HG03457 (cell line): ENCODE results near the gene TFCP2L1.

ENCODE experiments used
- ATAC-seq: cut with Tn5 transposase; IDR thresholded peaks from one replicate; pipeline ENCODE4 v1.9.1; 2021; ENCODE audit warnings: moderate number of reproducible peaks; ENCODE audit not compliant: unreplicated experiment

The TFCP2L1 gene

DNA sequence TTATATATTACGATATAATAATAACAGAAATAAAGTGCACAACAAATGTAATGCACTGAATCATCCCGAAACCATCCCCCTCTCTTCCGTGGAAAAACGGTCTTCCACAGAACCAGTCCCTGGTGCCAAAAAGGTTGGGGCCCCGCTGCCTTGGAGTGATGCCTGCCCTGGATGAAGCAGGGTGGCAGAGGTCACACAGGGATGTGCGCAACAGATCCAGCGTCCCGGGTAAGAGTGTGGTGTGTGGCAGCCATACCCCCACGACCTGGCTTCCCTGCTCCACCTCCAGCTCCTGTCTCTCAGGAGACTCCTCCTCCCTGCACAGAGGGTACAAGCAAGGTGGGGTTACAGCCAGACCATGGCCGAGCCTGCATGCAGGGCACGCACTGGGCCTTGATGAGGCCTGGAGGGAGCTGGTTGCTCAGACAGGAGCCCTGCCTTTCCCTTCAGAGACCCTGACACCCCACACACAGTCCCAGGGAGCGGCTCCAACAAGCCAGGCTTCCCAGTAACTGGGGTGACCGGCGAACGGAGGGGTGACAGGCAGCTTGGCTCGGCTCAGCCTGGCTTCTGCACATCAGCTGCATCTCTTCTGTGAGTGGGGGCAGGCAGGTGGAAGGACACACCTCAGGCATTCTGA, 41.1 kb downstream of the TFCP2L1 start:
- ATAC-seq: no peak

DNA sequence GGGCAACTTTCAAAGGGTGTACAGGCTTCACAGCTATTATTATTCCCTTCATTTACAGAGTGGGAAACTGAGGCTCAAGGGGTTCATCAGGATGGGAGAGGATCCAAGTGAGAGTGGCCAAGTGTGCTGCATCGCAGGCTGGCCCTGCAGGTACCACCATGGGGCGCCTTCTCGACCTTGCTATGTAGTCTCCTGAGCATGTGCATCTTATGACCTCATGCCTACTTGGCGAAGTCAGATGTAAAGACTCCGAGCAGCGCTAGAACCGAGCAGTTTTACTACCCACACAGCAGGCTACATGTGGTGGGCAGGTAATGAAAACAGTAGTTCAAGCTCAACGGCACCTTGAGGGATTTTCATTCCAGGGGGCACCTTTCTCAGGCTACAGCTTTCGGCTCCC, 42.0 kb downstream of the TFCP2L1 start:
- ATAC-seq: no peak

DNA sequence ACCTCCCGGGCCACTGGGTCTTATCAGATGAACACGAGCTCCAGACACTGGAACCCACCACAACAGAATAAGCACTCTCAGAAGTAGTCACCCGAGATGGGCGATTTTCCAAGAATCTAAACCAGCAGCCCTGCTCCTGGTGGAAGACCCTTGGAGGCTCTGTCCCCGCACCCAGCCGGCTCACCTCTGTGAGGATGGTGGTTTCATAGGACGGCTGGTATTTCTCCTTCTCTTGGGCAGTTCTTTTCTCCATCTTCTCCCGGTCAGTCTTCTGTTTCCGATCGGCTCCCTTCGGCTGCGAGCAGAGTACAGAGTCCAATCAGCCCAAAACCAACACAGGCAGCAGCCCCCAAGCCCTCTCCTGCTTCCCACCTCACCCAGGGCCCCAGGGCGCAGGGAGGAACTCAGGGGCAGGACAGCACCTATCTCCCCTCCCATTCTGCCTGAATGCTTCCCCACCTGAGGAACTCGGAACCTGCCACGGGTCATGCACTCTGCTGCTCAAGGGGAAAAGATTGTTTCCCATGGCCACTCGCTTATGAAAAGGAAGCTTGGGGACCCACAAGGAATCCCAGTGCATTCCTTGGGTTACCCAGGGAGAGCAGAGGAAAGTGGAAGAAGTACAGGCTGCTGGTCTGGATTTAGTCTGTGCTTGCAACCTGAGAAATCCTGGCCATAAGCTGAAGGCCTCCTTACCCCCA, 42.7 kb downstream of the TFCP2L1 start:
- no peak for ATAC-seq

DNA sequence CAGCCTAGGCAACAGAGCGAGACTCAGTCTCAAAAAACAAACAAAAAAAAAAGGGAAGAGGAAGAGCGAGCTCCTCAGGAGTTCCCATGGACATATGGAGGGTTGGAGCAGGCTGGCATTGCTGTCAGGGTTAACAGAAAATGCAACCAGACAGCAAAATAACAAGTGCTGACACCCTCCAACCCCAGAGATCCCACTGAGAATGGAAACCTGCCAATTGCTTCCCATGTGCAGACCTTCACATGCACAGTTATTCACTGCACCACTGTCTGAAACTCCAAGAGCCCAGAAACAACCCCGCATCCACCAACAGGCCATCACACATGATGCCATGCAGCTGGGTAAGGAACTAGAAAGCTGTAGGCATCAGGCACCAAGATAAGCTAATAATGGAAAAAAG, 43.5 kb downstream of the TFCP2L1 start:
- no peak for ATAC-seq

DNA sequence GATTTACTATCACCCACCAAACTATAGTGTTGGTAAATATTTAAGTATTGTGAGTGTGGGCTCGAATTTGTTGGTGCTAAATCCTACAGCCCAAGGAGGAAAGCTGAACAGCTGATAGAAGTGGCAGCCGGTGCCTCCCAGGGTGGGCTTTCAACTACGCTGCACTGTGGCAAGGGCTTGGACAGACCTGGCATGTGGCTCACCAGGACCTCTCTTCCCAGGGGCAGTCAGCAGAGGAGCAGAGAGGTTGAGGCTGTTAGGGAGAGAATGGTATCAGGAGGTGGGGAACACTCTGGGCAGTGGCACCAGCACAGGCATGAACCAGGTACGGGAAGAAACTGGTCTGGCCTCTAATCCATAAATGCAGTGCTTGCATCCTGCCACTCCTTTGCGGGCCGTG, 44.6 kb downstream of the TFCP2L1 start:
- no peak for ATAC-seq

DNA sequence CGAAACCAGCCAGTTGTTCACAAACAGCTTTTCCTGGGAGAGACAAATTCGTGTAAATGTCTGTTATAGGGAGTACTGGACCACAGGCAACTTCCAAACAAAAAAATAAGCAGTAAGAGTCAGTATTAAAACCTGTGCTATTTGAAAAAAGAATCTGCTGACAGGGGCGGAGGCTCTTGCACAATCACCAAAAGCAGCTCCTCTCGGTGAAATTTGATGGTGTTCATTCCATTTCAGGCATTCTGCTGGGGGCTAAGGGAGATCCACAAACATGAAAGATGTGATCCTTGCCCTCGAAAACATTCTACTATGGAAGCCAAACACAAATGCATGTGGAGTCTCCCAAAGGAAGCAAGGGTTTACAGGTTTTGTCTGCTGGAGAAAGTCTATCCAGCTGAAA, 45.0 kb downstream of the TFCP2L1 start:
- ATAC-seq: no peak

DNA sequence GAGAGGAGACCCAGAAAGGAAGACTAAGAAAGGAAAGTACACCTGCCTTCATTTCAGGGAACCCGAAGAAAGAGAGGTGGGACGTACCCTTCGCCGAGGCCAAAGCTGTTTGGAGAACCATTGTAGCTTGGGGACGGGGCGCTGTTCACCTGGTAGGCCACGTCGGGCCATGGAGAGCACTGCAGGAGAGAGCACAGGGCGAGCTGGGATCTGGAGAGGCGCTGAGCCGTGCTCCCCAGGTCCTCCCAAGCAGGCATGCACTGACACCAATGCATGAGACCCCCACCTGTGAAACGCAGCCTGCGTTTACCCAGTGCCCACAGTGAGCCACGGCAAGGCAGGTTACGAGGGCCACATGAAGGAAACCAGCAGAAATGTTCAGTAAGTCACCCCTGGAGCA, 45.5 kb downstream of the TFCP2L1 start:
- ATAC-seq: no peak

DNA sequence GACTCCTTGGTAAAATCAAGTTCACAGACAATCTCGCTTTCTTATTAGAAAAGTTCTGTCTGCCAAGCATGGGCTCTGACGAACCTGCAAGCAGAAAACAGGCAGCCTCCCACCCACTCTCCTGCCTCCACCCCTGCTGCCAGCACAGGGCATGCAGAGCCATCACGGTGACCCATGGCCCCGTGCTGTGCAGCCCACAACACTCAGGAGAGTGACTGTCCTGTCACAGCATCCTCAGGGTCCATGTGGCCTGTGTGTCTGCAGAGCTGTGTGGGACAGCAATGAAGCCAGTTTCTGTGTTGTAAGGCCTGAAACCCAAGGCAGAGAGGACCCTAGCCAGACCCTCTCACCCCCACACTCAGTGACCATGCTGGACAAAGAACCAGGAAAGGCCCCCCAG, 46.2 kb downstream of the TFCP2L1 start:
- no peak for ATAC-seq

DNA sequence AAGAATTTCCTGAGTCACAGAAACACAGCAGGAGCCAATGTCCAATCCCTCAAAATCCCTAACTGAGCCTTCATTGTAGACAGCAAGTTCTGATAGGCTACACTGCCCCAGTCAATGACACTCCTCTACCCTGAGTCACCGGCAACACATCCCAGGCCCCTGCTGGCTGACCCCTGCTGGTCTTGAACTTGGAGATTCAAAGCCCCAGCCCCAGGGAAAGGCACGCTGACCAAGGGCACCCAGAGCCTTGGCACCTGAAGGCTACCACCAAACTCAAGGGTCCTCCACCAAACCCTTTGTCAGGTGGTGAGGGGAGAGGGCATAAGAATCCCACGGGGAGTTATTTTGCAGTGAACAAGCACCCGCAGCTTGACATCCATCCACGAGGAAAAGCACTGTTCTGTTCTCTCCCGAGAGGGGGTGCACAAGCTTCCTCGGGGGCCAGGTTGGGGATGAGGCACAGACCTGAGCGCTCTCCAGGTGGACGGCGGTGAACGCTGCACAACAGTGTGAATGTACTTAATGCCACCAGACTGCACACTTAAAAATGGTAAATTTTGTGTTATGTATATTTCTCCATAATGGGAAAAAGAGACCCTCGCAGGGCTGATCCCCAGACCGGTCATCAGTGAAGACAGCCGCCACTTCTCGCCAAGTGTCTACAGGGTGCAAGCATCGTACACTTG, 46.9 kb downstream of the TFCP2L1 start:
- ATAC-seq: no peak

DNA sequence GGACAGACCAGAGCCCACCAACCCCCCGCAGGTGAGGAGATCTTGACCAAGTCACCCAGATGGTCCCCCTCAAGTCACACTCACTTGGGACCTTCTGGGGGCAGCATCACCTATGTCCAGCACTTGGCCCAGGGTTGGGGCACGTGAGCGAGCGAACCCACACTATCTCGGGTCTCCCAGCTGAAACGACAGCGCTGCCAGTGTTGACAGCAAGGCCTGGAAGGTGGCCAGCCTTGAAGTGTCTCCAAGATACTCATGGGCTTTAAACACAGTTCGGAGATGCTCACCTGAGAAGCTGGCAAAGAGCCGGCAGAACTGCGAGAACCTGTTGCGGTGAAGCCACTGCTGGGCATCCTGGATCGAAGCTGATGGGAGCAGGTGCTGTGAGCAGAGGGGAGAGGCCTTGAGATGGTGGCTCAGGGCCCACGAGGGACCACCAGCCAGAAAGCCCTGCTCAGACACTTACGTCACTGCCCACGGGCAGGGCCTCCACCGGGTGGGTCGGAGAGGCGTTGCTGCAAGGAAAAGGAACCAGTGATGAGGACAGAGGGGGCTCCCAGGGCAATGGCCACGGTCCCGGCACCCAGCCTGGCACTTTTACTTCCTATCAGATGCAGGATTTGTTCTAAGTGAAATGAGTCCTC, 47.5 kb downstream of the TFCP2L1 start:
- ATAC-seq: no peak

DNA sequence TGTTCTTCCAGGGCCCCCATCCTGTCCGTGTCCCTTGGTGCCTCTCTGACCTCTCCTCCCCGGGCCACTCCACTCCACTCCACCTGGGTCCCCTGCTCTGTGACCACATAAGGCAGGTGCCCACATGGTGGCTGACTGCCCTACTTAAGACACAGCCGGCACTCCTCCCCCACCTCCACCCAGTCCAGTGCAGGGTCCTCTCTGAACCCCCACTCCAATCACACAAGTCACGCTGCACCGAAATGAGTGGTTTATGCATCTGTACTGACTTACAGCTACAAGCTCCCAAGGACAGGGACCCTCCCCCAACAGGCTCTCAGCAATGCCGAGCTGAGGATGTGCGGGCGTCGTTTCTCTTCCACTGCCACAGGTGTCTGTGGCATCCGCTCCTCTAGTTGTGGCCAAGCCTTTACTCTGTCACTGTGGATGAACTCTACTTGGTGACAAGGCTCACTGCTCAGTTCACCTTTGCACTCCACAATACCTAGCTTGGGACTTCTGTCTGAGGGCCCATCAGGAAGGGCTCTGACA, 48.3 kb downstream of the TFCP2L1 start:
- no peak for ATAC-seq

DNA sequence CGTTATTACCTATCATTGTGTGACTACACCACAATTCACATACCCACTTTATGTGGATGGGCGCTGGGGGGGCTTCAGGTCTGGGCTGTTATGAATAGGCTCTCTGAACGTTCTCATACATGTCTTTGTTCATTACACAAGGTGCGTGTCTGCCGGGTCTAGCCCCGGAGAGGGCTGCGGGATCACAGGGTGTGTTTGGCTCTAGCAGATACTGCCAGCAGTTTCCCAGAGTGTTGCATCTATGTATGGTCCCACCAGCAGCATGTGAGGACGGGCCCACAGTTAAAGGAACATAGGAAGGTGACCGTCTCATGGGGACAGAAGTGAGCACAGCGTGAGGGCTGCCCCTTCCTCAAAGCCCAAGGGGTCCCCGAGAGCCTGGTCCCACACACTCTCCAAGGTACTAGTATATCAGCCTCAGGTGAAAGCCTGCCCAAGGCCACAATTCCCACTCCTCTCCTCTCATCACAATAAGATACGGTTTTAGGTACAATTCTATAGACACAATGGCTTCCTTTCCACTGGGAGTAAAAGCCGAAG, 48.8 kb downstream of the TFCP2L1 start:
- ATAC-seq: no peak

DNA sequence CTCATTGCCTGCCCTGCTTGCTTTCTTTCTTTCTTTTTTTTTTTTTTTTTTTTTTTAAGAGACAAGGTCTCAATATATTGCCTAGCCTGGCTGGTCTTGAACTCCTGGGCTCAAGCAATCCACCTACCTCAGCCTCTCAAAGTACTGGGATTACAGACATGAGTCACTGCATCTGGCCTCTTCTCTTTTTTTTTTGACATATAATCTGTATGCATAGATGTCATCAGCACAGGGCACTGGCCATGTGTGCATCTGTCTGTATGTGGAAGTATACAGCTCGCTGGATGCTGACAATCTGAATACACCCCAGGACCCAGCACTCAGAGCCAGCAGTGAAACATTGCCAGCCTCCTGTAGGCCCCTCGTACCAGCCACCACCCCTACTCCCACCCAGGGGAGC, 49.5 kb downstream of the TFCP2L1 start:
- ATAC-seq: no peak

DNA sequence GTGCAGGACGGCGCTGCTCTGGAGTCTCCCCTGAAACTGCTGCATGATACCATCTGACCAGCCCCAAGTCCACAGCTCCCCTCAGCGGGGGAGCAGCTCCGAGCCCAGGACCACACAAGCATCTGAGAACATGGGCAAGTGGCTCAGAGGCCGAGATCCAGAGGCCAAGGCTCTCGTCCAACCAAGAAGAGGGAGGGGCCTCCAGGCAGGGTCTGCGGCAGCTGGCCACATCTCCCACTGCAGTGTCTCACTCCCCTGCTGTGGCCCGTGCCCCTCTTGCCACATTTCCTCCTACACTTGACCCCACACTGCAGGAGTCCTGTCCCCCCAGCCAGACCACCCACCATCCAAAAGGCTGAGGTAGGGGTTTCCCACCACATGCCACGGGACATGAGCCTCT, 50.2 kb downstream of the TFCP2L1 start:
- no peak for ATAC-seq

DNA sequence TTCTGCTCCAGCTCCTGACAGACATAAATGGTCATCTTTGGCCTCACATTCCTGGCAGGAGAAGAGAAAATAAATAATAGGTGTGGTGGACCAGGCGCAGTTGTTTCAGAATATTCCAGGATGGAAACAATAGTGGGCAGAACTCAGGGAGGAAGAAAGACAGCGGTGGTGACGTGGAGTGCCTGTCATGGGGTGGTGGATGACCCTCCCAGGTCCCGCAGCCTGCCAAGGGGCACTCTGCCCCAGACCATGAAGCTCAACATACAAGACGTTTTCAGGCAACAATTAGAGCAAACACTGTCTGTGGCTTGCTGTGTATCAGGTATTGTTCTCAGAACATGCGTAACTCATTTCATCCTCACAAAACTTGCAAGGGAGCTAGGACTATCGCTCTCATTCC, 50.9 kb downstream of the TFCP2L1 start:
- no peak for ATAC-seq

DNA sequence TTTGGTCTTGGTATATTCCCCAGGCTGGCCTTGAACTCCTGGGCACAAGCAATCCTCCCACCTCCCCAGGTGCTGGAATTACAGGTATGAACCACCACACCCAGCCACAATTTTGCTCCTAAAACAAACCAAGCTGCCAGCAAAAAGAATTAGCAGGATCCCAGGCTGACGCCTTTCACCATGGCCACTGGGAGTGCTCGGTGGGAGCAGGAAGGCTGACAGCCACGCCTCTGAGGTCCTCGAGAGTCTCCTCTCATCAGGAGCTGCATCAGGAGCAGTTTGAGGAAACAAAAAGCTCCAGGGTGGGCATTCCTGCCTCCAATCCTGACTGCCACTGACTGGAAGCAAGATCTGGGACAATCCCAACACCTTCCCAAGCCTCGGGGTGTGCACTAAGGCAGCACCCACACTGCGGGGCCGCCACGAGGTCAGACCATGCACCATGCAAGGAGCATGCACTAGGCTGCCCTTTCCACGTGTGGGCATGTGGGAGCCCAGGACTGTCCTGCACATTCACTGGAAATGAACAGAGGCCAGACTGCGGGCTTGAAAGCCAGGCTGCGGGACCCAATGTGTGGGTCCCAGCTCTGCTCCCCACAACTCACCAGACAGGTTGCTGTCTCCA, 51.4 kb downstream of the TFCP2L1 start:
- ATAC-seq: no peak

DNA sequence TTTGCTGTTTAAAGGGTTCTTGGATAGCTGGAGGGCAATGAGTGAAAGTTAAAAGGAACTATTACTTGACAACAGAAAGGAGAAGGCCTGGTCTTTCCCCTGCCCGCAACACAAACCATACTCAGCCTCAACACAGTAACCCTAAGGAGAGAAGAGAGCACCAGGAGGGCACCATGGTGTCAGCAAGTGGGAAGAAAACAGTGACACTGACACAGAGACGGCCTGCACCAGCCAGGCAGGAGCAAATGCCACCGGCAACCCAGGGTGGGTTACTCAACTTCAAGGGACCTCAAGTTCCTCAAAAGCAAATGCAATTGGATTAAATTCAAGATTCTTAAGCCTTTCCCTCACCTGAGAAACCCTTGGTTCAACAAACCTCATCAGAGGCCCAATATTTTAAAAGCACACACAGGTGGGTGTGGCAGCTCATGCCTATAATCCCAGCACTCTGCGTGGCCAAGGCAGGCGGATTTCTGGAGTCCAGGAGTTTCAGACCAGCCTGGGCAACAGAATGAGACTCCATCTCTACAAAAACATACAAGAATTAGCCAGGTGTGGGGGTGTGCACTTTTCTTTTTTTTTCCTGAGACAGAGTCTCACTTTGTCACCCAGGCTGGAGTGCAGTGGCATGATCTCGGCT, 52.3 kb downstream of the TFCP2L1 start:
- no peak for ATAC-seq

DNA sequence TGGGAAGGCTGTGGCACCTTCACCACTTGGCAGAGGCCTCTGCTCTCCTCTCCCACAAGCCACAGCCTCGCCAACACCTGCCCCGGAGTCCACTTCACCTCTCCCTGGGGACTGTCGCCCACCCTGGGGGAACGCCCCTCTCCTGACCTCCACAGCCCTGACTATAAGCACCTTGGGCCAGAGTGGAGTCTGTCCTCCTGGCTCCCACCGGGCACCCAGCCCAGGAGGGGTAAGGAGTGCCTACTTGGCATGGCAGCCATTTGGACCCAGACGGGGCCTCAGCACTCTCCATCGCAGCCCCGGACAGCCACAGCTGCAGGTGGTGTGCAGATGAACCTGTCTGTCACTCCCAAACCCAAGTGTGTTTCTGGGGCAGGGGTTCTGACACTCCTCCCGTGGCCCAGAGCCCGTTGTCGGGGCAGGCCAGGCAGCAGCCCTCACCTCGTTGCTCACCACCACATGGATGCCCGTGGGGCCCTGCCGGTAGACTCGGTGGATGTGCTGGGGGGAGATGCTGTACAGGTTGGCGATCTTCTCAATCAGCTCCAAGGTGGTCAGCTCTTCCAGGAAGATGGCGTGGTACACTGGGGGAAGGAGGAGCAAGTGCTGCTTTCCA, 53.5 kb downstream of the TFCP2L1 start:
- ATAC-seq: no peak

DNA sequence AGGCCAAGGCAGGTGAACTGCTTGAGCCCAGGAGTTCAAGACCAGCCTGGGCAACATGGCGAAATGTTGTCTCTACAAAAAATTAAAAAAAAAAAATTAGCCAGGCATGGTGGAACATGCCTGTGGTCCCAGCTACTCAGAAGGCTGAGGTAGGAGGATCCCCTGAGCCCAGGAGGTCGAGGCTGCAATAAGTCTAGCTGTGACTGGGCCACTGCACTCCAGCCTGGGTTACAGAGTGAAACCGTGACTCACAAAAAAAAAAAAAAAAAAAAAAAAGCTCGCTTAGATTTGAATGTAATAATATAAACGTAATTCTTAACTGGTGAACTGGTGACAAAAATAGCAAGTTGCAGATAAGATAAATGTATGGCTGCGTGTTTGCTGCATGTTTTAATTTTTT, 56.5 kb downstream of the TFCP2L1 start:
- no peak for ATAC-seq
